GM19023 (cell line): ENCODE data around the gene INSYN1.
"Not testable (repeated sequence)": the region's sequence is repeated elsewhere in the genome, so short reads cannot be mapped to it uniquely, and the experiment has no call there.

Experiments
- ATAC-seq: cut with Tn5 transposase; IDR thresholded peaks from one replicate; pipeline ENCODE4 v1.9.1; 2021; ENCODE audit warnings: mild to moderate bottlenecking, moderate library complexity; ENCODE audit not compliant: unreplicated experiment

Gene INSYN1

GRCh38 chr15:73717206-73717605 lies 35.9 kb downstream of the INSYN1 start:
- ATAC-seq = no peak

GRCh38 chr15:73716417-73716816 lies 36.7 kb downstream of the INSYN1 start:
- ATAC-seq = no peak

- no peak for ATAC-seq
Measured at GRCh38 chr15:73715417-73715816, 37.7 kb downstream of the INSYN1 start.

- no peak for ATAC-seq
Measured at GRCh38 chr15:73714695-73715301, 38.4 kb downstream of the INSYN1 start.

DNA sequence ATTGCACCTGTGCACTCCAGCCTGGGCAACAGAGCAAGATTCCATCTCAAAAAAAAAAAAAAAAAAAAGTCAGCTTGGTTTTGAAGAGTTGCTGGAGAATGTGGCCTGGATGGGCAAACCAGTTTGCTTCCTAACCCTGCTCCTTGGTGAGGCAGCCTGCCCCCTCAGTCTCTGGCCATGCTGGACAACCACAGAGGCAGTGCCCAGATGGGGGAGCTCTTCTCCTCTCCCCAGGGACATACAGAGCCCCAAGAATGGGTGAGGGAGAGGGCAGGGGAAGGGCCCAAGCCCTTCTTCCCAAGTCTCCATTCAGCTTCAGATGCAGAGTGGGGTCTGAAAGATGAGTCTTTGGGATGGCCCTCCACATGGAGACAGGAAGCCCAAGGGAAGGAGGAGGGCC lies 41.0 kb downstream of the INSYN1 start:
- no peak for ATAC-seq

DNA sequence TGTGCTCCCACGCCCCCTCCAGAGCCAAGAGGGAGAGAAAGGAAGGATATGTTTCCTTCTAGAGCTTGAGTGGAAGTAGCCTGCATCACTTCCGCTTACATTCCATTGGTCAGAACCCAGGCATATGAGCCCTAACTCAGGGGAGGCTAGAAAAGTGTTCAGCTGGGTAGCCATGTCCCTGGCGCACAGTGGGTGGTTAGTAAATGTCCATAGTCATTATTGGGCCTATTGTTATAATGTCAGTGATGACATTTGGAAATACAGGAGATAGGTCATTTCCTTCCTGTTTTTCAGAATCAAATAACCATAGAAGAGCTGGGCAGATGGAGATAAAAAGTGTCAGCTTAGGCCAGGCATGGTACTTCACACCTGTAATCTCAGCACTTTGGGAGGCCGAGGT lies 41.6 kb downstream of the INSYN1 start:
- no peak for ATAC-seq

DNA sequence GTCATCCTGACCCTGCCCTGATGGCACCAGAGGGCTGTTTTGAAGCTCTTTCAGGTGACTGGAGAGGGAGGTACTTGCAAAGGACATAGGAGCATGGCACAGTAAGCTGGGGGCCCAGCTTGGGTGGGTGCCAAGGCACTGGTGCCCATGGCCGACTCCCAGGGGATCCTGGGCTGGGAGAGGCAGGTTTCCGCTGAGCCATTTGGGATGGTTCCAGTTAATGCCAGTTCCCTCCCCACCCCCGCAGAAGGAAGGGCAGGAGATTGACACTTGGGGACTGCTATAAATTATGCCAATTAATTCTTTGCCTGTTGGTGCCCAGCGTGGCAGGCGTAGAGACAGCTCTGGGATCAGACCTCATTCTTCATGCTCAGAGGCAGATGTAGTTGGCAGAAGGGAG lies 42.8 kb downstream of the INSYN1 start:
- no peak for ATAC-seq

DNA sequence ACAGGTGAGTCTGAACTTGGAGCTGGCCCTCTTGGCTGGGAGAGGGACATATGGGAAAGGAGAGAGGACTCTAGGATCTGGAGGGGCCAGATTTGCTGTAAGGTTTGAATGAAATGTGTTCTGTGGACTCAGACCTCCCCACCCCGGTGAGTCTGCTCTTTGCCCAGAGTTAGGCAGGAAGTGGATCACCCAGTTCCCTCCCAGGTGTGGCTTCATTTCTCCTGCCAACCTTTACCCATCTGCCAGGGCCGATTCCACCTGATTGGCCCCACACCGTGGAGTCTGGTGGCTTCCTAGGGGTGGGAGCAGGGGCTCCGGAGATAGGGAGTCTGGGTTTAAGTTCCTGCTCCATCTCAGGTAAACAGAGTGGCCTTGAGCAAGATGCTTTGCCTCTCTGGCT lies 43.5 kb downstream of the INSYN1 start:
- ATAC-seq = no peak

GRCh38 chr15:73709241-73709640 lies 43.9 kb downstream of the INSYN1 start:
- ATAC-seq = no peak

GRCh38 chr15:73708691-73709090 lies 44.5 kb downstream of the INSYN1 start:
- ATAC-seq = no peak

GRCh38 chr15:73704869-73705645 lies 48.1 kb downstream of the INSYN1 start:
- ATAC-seq = no peak

GRCh38 chr15:73704142-73704868 lies 48.8 kb downstream of the INSYN1 start:
- ATAC-seq = not testable (repeated sequence)

DNA sequence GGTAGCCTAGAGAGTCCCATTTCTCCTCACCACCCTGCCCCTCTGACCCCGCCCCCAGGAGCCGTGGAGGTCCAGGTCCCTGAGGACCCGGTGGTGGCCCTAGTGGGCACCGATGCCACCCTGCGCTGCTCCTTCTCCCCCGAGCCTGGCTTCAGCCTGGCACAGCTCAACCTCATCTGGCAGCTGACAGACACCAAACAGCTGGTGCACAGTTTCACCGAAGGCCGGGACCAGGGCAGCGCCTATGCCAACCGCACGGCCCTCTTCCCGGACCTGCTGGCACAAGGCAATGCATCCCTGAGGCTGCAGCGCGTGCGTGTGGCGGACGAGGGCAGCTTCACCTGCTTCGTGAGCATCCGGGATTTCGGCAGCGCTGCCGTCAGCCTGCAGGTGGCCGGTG lies 49.5 kb downstream of the INSYN1 start:
- not testable (repeated sequence) for ATAC-seq

DNA sequence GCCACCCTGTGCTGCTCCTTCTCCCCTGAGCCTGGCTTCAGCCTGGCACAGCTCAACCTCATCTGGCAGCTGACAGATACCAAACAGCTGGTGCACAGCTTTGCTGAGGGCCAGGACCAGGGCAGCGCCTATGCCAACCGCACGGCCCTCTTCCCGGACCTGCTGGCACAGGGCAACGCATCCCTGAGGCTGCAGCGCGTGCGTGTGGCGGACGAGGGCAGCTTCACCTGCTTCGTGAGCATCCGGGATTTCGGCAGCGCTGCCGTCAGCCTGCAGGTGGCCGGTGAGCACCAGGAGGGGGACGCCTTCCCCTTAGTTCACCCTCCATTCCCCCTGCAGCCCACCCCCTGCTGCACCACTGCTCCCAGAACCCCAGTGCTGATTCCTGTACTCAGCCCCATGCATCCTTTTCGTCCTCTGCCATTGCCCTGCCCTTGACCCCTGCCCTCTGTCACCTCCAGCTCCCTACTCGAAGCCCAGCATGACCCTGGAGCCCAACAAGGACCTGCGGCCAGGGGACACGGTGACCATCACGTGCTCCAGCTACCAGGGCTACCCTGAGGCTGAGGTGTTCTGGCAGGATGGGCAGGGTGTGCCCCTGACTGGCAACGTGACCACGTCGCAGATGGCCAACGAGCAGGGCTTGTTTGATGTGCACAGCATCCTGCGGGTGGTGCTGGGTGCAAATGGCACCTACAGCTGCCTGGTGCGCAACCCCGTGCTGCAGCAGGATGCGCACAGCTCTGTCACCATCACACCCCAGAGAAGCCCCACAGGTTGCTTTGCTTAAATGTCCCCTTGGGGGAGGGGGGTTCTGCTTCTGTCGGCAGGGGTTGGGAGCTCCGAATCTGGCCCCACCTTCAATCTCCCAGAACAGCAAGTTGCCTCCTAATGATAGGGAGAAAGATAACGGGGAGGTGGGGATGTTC lies 50.6 kb downstream of the INSYN1 start:
- not testable (repeated sequence) for ATAC-seq

DNA sequence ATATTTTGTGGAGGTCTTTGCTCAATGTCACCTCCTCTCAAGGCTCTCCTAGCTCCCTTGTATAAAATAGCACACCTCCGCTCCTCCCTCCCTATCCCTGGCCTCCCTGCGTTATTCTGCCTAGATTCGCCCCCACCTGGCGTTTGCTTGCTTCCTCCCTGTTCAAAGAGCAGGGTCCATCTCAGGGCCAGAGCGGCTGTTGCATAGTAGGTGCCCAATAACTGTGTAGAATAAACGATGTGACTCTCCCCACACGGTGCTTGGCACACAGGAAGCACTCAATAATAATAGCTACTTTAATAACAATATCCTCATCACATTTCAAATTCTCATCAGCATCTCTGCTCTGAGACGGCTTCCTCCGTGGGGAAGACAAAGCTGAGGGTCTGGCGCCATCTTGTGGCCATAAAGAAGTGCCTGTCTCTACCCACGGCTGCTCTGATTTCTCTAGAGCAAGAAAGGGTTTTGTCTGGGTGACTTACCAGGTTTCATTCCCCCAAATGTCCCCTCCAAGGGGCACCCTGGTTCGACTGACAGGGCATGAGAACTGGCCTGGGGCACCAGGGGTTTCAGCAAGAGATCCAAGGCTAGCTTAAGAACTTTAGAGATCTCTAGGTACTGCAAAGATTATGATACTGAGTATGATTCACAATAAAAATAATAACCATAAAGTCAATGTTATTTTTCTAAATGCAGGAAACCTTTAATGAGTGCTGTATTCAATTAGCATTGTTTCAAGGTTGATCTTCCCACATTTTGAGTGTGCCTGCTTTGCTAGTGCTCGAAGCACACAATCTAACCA lies 52.9 kb downstream of the INSYN1 start:
- ATAC-seq = no peak

- ATAC-seq = no peak
Measured at GRCh38 chr15:73699249-73700040, 53.7 kb downstream of the INSYN1 start.

- peak; percentile 56 for ATAC-seq
Measured at GRCh38 chr15:73697033-73697467, 56.1 kb downstream of the INSYN1 start.

- no peak for ATAC-seq
Measured at GRCh38 chr15:73696641-73697001, 56.5 kb downstream of the INSYN1 start.
